ENCODE results near the gene GDF9.

Gene GDF9

DNA sequence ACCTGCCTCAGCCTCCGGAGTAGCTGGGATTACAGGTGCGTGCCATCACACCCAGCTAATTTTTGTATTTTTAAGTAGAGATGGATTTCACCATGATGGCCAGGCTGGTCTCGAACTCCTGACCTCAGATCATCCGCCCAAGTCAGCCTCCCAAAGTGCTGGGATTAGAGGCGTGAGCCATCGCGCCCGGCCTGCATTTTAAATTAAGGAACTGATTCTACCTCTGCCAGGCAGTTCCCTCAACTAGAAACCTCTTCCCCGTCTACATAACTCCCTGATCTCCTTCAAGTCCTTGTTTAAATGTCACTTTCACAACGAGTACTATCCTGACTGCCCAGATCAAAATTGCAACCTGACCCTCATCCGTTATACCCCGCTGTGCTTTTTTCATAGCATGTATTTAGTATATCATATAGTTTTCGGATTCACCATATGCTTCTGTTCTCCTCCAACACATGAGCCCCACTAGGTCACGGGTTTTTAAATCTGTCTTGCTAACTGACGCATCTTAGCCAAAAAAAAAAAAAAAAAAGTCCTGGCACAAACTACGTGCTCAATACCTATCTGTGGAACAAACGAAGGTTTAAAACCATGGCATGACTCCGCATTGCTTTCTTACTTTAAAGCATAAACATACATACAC, 54.0 kb downstream of the GDF9 start:
- Mint-ChIP-seq H3K27me3 (peaks cover 55% of the 10 kb centered on the region), H3K27ac (no peak overlapping the region), H3K9me3 (no peaks in the 10 kb centered on the region)

More for the DNA sequence above, 54.0 kb downstream of the GDF9 start:
- no peak for DNase-seq
- Mint-ChIP-seq H3K36me3 (ENCODE audit: low read depth) (no peaks in the 10 kb centered on the region), H3K4me1 (peaks cover 4% of the 10 kb centered on the region), H3K4me3 (peak overlapping the region; percentile 63)
- ATAC-seq = no peak
